ENCODE data around the gene KBTBD13.
"Not testable (repeated sequence)": the region's sequence is repeated elsewhere in the genome, so short reads cannot be mapped to it uniquely, and the experiment has no call there.

KBTBD13 gene

GRCh38 chr15:65069779-65070546, 6.6 kb upstream of the KBTBD13 start:
- no peak for DNase-seq (ENCODE audit: low read depth)

GRCh38 chr15:65071381-65071811, 5.2 kb upstream of the KBTBD13 start:
- no peak for DNase-seq (ENCODE audit: low read depth)

GRCh38 chr15:65072027-65072426, 4.5 kb upstream of the KBTBD13 start:
- no peak for DNase-seq (ENCODE audit: low read depth)

GRCh38 chr15:65072617-65073016, 3.9 kb upstream of the KBTBD13 start:
- no peak for DNase-seq (ENCODE audit: low read depth)

GRCh38 chr15:65074946-65075345, 1.6 kb upstream of the KBTBD13 start:
- DNase-seq (ENCODE audit: low read depth): not testable (repeated sequence)

- DNase-seq (ENCODE audit: low read depth): not testable (repeated sequence)
Observed at GRCh38 chr15:65075607-65076395, 745 bp upstream of the KBTBD13 start.

GRCh38 chr15:65077291-65077980, 890 bp downstream of the KBTBD13 start:
- no peak for DNase-seq (ENCODE audit: low read depth)

- no peak for DNase-seq (ENCODE audit: low read depth)
Observed at GRCh38 chr15:65077981-65078352, 1.4 kb downstream of the KBTBD13 start.

- DNase-seq (ENCODE audit: low read depth): no peak
Observed at GRCh38 chr15:65079580-65079979, 3.0 kb downstream of the KBTBD13 start.

GRCh38 chr15:65081270-65081669, 4.7 kb downstream of the KBTBD13 start:
- DNase-seq (ENCODE audit: low read depth): no peak

GRCh38 chr15:65081758-65082157, 5.2 kb downstream of the KBTBD13 start:
- no peak for DNase-seq (ENCODE audit: low read depth)

- no peak for DNase-seq (ENCODE audit: low read depth)
Observed at GRCh38 chr15:65082303-65082953, 5.9 kb downstream of the KBTBD13 start.

GRCh38 chr15:65083262-65083701, 6.7 kb downstream of the KBTBD13 start:
- DNase-seq (ENCODE audit: low read depth): no peak

GRCh38 chr15:65084500-65085206, 8.1 kb downstream of the KBTBD13 start:
- DNase-seq (ENCODE audit: low read depth): no peak

GRCh38 chr15:65085207-65085753, 8.7 kb downstream of the KBTBD13 start:
- DNase-seq (ENCODE audit: low read depth): no peak

- no peak for DNase-seq (ENCODE audit: low read depth)
Observed at GRCh38 chr15:65085990-65086679, 9.6 kb downstream of the KBTBD13 start.

GRCh38 chr15:65086680-65087111, 10.2 kb downstream of the KBTBD13 start:
- DNase-seq (ENCODE audit: low read depth): no peak

GRCh38 chr15:65087411-65087810, 10.9 kb downstream of the KBTBD13 start:
- no peak for DNase-seq (ENCODE audit: low read depth)

- DNase-seq (ENCODE audit: low read depth): no peak
Observed at GRCh38 chr15:65087873-65088642, 11.5 kb downstream of the KBTBD13 start.

GRCh38 chr15:65088643-65089021, 12.1 kb downstream of the KBTBD13 start:
- DNase-seq (ENCODE audit: low read depth): no peak
